A549 treated with ZK216348 at 1 μM for 4 hours (cell line): ENCODE results near the gene FASTKD2. TPM values are rescaled to one million over a fixed set of nuclear protein-coding genes. Genes with fewer than 3 reads are reported as not detected.

Experiments used
- total RNA-seq: library from RNA; stranded (reverse); fragments of 200-300 nt; extraction: Qiagen RNA extraction; gene quantifications from 5 replicates; pipeline ENCODE4 v1.2.3, GENCODE V29; 2022; ENCODE audit warnings: low read depth

FASTKD2 gene
- total RNA-seq, result 22.5 to 36.0 TPM (median 33.7 TPM) in 5 replicates

GRCh38 chr2:206765242-206766056 lies at the start of gene FASTKD2, which contains the start of gene MDH1B:
FASTKD2 (plus strand) TSS chr2:206765606; CDS start chr2:206766694, 1,088 bp downstream.
MDH1B (minus strand) TSS chr2:206765328; CDS start chr2:206765271, 57 bp downstream.

GRCh38 chr2:206718296-206718695 lies 47.1 kb upstream of the FASTKD2 start, which contains the start of gene DYTN:
DYTN (minus strand) TSS chr2:206718396; CDS start chr2:206718279, 117 bp downstream.

Other genes with a start within 250 kb of the FASTKD2 start
- not detected in 5 replicates for gene FAM237A, start 123.1 kb upstream of the FASTKD2 start, total RNA-seq
- not detected in 5 replicates for gene DYTN, start 47.2 kb upstream of the FASTKD2 start, total RNA-seq
- gene MDH1B, start 278 bp upstream of the FASTKD2 start, total RNA-seq, result 1.6 to 2.5 TPM (median 1.7 TPM) in 5 replicates
- gene CPO, start 173.9 kb downstream of the FASTKD2 start, total RNA-seq, result 0.13 TPM in 1 of 5 replicates, not detected in the others